ENCODE data around the gene ARRDC1. TPM values are rescaled to one million over a fixed set of nuclear protein-coding genes. Genes with fewer than 3 reads are reported as not detected.
A peak's percentile ranks its signal among the peaks of the same experiment; 100 is the strongest.
"Not testable (repeated sequence)": the region's sequence is repeated elsewhere in the genome, so short reads cannot be mapped to it uniquely, and the experiment has no call there.

ARRDC1 gene
- total RNA-seq, 1 donor from 2014 or later, result 15.7 TPM

DNA sequence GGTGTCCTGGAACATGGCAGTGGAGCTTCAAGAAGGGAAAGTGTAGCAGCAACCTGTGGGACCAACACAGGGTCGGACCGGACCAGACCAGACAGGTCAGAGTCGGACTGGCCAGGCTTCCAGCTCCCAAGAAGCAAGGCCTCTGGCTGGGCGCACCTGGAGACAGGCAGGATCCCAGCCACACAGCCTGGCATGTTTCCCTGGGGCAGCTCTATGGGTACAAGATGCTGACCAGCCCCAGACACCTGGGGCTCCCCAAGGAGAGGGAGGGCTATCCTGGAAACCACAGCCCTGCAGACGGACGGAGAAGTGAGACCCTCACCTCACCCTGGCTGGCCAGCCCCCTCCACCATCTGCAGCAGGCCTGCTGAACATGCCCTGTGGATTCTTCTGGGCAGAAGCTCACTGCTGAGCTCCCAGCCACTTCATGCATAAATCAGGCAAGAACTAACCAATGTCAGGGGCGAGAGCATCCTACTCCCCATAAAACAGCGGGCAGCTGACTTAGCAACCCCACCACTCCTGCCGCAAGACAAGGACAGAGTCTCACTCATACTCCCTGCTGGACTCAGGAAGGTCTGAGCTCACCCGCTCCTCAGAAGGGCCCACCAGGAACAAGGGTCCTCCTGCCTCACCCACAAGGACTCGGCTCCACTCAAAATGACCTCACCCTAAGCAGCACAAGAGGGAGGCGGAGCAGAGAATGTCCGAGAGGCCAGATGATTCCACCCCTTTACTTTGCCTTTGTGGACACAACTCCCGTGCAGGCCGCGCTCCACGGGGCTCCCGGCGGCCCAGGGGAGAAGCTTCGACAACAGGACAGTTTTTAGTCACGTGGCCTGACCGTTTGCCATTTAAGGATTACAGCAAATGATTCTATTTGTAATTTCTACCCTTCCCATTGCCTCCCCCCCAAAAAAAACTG is 23.9 kb upstream of the ARRDC1 start:
- DNase-seq, result no peak
- intact Hi-C loops (cut with DNase I), result no loop called here
- no peak for ATAC-seq (ENCODE audit: poor library complexity)

DNA sequence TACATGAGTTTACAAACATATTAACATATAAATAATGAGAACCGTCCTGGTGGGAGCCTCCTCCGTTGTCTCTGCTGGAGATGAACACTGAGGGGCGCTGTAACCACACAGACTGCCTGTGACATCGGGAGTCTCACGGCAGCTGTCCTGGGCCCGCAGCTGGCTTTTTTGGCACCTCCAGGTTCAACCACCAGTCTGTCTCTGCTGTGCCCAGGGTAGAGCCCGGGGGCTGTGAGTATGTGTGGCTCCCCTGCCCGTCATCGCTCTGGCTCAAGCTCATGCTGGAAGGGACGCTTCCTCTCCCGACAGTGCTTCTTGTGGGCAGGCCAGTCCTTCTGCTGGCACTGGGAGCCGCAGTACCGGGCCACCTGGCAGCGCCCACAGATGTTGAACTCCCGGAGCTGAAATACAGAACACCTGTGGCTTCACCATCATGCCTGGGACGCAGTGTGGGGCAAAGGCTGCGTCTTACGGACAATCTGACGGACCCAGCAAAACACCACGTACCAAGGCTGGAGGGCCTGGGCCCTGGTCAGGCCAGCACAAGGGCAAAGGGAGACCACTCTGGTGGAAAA is 23.1 kb upstream of the ARRDC1 start:
- ATAC-seq (ENCODE audit: poor library complexity) (no peak), DNase-seq (no peak)
- intact Hi-C loops (cut with DNase I), result no loop called here

DNA sequence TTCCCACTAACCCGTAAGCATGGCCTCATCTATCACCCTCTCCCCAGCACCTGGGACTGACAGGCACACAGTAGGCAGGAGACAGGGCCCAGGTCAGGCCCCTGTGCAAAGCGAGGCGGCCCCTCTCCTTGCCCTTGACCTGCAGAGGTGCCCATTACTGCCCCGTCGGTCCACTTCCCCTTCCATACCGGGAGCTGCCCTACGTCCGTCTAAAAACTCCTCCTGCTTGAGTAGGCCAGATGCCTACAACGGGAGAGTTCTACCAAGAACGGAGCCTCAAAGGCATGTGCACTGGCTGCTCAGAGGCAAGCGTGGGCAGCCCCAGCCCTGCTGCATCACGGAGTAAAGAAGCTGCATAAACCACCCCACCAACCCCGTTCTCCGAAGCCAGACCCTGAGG is 22.1 kb upstream of the ARRDC1 start:
- intact Hi-C loops (cut with DNase I), result no loop called here
- ATAC-seq (ENCODE audit: poor library complexity) (no peak), DNase-seq (no peak)

DNA sequence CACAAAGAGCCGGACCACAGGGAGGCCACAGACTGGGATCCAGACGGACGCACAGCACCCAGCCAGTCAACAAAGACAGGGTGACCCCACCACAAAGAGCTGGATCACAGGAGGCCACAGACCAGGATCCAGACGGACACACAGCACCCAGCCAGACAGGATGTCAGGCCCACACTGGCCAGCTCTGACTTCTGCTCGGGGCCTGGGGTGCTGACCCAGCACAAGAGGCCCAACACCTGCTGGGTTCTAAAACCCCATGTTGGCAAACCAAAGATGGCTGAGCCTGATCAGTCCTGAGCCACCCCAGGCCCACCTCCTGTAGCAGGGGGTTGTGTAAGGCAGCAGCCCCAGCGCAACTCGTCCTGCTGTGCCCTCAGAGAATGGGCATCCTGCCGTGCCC is 21.5 kb upstream of the ARRDC1 start:
- DNase-seq (no peak), ATAC-seq (ENCODE audit: poor library complexity) (no peak)
- intact Hi-C loops (cut with DNase I), result no loop called here

DNA sequence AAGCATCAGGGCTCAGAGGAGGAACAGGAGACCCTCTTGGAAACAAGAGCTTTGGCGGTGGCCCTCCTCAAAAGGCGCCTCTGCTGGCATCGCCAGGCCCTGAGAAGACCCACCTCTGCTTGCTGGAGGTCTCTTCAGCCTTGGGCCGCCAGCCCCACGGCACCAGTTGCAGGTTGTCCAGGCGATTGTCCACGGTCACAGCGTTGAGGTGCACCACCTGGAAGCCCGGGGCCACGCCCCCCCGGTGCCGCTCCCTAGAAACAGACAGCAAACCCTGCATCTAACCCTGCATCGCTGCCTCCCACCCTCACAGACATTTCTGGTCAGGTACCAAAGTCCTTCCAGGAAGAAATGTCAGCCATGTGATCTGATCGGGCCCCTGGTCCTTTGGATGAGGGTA is 18.6 kb upstream of the ARRDC1 start:
- DNase-seq (peak; percentile 39), ATAC-seq (ENCODE audit: poor library complexity) (no peak)
- intact Hi-C loops (cut with DNase I), result no loop called here

DNA sequence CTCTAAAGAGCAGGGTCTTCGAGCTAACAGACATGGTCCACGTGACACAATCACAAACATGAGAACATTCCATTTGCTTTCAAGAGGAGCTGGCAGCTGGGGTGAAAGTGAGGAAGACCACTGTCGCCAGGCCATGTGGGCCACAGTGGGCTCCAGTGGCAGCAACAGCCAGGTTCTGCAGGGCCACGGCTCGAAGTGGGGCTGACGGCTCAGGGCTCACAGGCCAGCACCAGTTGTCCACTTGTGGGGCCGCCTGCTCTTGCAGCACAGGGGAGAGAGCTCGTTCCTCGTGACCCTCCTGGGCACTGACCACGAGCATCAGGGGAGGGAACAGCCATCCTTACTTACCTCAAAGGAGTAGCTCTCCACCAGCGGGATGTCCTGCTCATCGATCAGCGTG is 17.2 kb upstream of the ARRDC1 start:
- no peak for ATAC-seq (ENCODE audit: poor library complexity)
- no peak for DNase-seq
- intact Hi-C loops (cut with DNase I), result no loop called here

DNA sequence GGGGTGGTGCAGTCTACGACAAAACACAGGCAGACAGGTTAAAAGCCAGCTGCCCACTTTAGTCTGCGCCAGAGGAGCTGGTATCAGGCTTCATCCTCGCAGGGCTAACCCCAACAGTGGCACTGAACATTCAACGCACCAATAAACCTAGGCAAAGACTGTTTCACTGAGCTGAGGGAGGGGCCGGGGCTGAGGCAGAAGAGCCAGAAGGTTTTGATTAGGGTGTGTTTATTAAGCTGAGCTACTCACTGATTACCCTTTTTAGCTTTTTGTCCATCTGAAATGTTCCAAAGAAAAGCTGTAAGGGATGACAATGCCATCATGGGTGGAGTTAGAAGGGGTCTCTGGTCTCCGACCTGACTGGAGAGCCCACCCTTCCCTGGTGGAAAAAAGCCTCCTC is 16.6 kb upstream of the ARRDC1 start:
- no peak for DNase-seq
- intact Hi-C loops (cut with DNase I), result no loop called here
- ATAC-seq (ENCODE audit: poor library complexity), result no peak

DNA sequence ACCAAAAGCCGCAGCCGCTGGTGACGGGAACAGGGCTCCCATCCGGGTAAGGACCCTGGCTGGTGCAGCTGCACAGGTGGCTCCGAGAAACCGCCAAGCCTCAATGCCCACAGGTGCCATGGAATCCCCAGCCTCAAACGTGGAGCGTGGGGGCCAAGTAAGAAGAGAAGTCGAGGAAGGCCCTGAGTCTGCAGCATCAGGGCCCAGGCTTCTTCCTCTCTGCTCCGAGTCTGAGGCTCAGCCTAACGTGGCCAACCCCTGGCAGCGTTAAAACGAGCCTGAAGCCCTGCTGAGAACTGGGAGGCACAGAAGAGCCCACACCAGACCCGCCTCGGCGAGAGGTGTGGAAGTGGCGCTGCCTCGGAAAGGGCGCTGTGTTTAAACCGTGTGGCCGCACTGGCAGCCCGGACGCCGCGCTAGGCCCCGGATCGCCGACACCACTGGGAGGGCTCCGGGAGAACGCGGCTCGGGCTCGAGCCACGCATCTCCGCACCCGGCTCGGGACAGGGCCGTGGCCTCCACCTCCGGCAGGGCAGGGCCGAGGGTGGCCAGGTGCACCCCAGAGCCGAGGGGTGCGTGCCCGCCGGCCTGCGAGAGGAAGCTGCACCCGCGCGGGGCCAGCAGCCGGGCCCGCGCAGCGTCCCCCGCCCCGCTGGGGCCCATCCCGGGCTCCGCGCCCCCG is 15.9 kb upstream of the ARRDC1 start:
- peak; percentile 53 for DNase-seq
- intact Hi-C loops (cut with DNase I), result no loop called here
- no peak for ATAC-seq (ENCODE audit: poor library complexity)

DNA sequence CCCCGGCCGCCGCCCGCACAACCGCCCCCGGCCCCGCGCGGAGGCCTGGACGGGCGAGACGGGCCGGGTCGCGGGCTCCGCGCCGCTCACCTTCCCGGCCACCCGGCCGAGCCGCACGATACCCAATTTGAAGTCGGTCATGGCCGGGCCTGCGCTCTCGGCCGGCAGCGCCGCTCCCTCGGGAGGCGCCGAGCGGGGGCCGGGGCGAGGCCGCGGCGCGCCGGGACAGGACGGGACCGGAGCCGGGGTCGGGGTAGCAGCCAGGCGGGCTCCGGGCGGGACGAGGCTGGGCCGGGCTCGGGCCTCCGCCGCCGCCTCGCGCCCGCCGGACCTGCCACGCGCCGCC is 15.4 kb upstream of the ARRDC1 start:
- ATAC-seq (ENCODE audit: poor library complexity) (no peak), DNase-seq (no peak)
- intact Hi-C loops (cut with DNase I), result no loop called here

DNA sequence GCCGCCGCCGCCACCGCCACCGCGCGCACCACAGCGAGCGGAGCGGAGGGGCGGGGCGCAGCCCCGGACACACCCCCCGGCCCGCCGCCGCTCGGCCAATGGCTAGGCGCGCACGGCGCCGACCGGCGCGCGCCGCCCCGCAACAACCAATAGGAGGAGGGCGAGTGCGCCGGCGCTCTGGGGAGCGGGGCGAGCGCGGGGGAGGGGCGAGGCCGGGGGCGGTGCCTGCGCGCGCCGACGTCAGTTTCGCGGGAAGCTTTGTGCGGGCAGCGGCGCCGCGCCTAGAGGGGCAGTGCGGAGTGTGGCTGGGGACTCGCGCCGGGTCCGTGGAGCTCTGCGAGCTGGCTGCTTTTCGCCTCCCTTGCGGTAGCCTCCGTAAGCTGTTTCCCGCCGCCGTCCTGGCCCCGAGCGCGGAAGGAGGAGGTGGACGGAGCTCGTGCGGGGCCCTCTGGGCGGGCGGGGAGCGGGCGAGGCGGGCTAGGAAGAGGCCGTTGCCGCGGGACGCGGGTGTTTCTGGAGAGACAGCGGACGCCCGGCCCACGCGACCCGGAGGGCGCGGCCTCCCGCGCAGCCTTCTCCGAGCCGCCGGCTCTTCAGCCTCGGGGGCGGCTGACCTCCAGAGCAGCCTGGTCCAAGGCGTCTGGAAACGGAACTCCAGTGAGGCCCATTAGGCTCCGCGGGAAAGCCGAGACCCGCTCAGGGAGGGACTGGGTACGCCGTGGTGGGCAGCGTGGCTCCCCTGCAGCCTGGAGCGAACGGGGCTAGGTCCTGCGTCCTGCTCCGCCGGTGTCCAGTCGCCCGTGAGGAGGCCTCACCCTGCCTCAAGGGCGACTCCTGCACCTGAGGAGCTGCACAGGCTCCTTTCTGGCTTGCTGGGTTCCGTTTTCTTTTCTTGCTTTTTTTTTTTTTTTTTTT is 14.8 kb upstream of the ARRDC1 start, which contains the start of gene ZMYND19:
ZMYND19 (minus strand) TSS at position 44 of the 915 bp plus-strand sequence. CDS start 249 bp downstream, outside the sequence.
- ATAC-seq (ENCODE audit: poor library complexity) (peak; percentile 100), DNase-seq (peak; percentile 94)
- intact Hi-C loops (cut with DNase I), result no loop called here

DNA sequence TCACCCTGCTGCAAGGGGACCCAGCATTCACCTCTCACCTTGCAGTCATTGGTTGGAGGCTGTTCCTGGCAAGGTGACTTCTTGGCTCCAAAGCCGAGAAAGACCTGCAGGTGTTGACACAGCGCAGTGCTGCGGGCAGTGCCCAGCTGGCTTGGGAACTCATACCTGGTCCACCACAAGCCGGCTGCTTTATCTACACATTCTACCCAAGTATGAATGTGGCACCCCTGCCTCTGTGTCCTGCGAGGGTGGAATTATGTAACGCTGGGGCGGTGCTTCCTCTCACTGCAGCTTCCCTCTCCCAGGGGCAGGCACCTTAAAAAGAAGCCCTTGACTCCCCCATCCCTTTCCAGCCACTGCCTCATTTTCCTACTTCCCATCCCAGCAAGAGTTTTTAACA is 12.7 kb upstream of the ARRDC1 start:
- peak; percentile 31 for DNase-seq
- intact Hi-C loops (cut with DNase I), result no loop called here
- no peak for ATAC-seq (ENCODE audit: poor library complexity)

DNA sequence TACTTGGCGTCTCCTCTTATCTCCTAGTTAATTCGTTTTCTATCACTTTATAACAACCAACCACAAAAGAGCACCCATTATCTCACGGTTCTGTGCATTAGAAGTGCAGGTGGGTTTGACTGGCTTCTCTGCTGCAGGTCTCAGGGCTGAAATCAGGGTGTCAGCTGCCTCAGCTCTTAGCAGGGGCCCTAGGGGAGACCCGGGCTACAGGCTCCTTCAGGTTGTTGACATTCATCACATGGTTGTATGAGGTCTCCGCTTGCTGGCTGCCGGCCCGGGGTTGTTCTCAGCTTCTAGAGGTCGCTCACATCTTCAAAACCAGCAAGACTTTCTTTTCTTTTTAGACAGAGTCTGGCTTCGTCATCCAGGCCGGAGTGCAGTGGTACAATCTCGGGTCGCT is 12.3 kb upstream of the ARRDC1 start:
- no peak for ATAC-seq (ENCODE audit: poor library complexity)
- peak; percentile 34 for DNase-seq
- intact Hi-C loops (cut with DNase I), result no loop called here

DNA sequence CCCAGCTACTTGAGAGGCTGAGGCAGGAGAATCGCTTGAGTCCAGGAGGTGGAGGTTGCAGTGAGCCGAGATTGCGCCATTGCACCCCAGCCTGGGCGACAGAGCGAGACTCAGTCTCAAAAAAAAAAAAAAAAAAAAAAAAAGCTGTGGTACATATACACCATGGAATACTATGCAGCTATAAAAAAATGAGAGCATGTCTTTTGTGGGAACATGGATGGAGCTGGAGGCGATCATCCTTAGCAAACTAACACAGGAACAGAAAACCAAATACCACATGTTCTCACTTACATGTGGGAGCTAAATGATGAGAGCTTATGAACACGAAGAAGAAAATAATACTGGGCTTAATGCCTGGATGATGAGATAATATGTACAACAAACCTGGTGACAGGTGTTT is 8.9 kb upstream of the ARRDC1 start:
- intact Hi-C loops (cut with DNase I); DNase-seq; ATAC-seq (ENCODE audit: poor library complexity): not testable (repeated sequence)

DNA sequence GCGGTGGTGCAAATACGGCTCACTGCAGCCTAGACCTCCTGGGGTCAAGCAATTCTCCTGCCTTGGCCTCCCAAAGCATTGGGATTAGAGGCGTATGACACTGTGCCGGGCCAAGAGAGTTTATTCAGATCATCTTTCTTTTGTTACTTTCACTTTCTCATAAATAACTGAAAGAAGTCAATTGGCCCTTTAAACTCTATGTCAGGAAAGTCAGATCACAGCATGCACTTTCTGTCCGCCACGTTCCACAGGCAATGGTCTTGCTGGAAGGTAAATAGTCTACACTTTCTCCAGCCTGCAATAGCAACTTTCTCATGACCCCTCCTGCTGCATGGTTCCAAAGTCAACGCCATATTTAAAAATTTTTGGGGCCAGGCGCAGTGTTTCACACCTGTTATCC is 6.5 kb upstream of the ARRDC1 start:
- DNase-seq (no peak), ATAC-seq (ENCODE audit: poor library complexity) (no peak)
- intact Hi-C loops (cut with DNase I), result no loop called here

DNA sequence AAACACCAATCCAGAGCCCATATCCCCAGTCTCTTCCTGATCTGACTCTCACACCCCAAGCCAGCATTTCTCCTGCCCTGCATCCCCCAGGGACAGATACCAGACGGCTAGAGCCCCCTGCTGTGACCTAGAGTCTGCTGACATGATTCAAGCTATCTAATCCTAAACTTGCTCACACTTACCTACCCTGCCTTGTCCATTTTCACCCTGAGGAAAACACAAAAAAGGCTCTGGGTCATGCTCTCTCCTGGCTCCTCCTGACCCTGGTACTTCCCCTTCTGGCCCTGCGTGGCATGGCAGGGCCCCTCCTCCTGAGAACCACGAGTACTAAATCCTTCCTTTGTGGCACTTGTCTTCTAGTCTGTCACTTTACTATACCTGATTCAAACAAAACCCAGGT is 2.8 kb upstream of the ARRDC1 start:
- no peak for DNase-seq
- intact Hi-C loops (cut with DNase I), result no loop called here
- no peak for ATAC-seq (ENCODE audit: poor library complexity)

DNA sequence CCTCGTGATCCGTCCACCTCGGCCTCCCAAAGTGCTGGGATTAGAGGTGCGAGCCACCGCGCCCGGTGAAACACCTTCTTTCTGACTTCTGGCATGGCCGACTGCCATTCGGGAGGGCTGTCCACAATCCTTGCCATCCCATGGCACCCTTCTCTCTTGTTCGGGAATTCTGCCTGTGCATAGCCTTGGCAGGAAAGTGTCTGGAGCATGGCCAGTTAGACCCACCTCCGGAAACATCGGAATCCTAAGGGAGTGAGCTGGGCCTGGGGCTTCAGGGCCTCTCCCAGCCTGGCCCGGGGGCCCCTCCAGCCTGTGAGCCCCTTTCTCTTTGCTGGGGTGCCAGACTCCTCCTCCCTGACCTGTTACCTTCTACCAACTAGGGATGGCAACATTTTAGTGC is 1.6 kb upstream of the ARRDC1 start:
- intact Hi-C loops (cut with DNase I), result no loop called here
- DNase-seq (no peak), ATAC-seq (ENCODE audit: poor library complexity) (no peak)

DNA sequence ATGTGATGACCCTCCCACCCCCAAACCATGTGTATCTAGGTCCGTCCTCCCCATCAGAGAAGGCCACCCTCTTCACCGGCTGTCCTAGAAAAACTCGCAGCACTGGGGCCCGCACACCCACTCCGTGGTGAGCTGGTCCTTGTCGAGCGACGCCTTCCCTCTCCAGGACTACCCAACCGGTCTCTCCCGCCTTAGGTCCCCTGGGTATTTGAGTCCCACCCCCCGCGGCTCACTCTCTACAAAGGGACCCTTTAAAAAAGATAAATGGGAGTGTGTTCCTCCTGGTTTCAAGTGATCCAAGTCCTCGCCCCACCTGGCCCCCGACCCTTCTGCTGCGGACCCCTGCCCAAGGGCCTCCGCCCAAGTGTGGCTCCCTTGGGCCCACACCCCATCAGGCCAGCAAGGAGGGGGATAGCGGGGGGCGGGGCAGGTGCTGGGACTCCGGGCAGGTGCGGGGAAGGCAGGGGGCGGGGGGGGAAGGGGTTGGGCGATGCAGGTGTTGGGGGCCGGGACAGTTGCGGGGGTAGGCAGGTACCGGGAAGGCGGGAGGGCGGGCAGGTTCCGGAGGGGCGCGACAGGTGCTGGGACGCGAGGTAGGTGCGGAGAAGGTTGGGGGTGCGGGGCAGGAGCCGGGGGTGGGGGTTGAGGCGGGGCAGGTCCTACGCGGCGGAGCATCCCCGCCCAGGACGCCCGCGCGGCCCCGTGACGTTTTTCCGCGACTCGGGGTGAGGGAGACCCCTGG is 970 bp upstream of the ARRDC1 start:
- DNase-seq, result no peak
- no peak for ATAC-seq (ENCODE audit: poor library complexity)
- intact Hi-C loops (cut with DNase I), result no loop called here

DNA sequence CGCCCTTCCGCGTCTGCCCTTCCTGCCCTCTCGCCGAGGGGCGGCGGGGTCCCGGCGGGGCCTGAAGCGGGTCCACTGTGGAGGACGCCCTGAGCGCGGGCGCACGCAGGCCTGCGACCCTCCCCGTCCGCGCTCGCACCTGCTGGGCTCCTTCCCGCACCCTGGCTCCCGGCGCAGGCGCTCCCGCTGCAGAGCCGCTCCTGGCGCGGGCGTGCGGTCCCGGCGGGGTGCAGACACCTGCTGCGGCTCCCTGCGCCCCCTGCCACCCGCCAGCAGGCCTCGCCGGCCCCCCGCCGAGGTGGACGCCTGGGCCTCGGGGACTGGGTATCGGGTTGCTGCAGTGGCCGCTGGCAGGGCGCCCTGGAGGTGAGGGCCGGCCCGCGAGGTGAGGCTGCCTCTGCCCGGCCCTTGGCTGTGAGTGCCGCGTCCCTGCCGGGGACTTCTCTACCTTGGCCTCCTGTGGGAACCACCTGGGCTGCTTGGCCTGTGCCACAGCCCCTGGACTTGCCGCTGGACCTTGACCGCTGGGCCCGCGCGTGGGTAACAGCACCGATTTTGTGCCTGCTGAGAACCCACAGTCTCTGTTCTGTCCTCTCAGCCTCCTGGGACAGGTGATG is 627 bp downstream of the ARRDC1 start:
- DNase-seq (peak; percentile 53), ATAC-seq (ENCODE audit: poor library complexity) (peak; percentile 4)
- intact Hi-C loops (cut with DNase I), result no loop called here
